T-helper 17 cell (primary cell): ENCODE data around the gene ZNF804A. TPM values are rescaled to one million over a fixed set of nuclear protein-coding genes. Genes with fewer than 3 reads are reported as not detected.

Experiments used
- ATAC-seq: fragments of 150-1000 bp; cut with Tn5 transposase; 2 replicates; pipeline ENCODE4 v1.10.0; 2021; ENCODE audit warnings: mild to moderate bottlenecking, moderate library complexity
- DNase-seq, 3 donors: peaks; one replicate each; pipeline versions ENCODE4 v3.0.0 to v3.0.0-alpha.2; 2020 to 2021
- H3K9me3 ChIP-seq: one replicate; pipeline ENCODE4 v1.7.0; 2013; ENCODE audit warnings: low read length, mild to moderate bottlenecking; ENCODE audit not compliant: control insufficient read depth, poor library complexity, severe bottlenecking
- H3K27ac Mint-ChIP-seq: one replicate; pipeline ENCODE4 v1.8.0; 2022; ENCODE audit warnings: mild to moderate bottlenecking, moderate library complexity, mixed read lengths
- H3K27me3 Mint-ChIP-seq: one replicate; pipeline ENCODE4 v1.8.0; 2022; ENCODE audit warnings: mixed read lengths
- H3K36me3 Mint-ChIP-seq: one replicate; pipeline ENCODE4 v1.8.0; 2022; ENCODE audit warnings: low read depth, mixed read lengths
- H3K4me1 Mint-ChIP-seq: one replicate; pipeline ENCODE4 v1.8.0; 2022; ENCODE audit warnings: mild to moderate bottlenecking, mixed read lengths
- H3K4me3 Mint-ChIP-seq: one replicate; pipeline ENCODE4 v1.8.0; 2022; ENCODE audit warnings: mild to moderate bottlenecking, moderate library complexity, mixed read lengths
- total RNA-seq, 4 donors: library from RNA in 2 of 4; stranded (reverse) in 2 of 4; gene quantifications; one replicate each; pipeline ENCODE4 v1.2.3 and lab custom pipeline; 2022 to 2026

The ZNF804A gene
- total RNA-seq (not detected), total RNA-seq (lab: John Stamatoyannopoulos, UW) (0 to 0.08 reads per million in 2 donors)

DNA sequence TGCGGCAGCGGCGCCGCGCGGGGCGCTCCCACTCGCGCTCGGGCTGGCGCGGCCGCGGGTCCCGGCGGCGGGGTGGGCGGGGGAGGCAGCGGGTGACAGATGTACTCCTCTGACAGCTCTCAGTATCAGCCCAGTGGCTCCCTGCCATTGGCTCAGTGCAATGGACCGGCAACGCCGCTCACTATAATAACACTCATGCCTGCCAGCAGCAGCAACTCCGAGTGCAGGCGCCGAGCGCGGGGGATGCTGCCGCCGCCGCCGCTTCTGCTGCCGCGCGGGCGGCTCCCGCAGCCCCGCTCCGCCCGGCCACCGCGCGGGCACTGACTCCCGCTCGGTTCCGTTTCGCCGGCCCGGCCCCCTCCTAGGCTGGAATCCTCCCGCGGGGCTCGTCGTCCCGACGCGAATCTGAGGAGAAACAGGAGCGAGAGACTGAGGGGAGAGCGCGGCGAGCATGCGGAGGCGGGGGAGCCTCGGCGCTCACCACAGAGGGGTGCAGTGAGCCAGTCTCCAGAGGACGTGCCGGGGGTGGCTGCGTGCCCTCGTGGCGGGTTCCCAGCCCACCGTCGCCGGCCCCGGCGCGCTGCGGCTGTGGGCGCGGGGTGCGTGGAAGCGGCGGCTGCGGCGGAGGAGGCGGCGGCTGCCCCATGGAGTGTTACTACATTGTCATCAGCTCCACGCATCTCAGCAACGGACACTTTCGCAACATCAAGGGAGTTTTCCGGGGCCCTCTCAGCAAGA, at the start of gene ZNF804A:
Gene ZNF804A, plus strand, starts transcription at position 214 of the 738 bp plus-strand sequence. Its CDS starts 431 bp downstream, at position 645.
- DNase-seq (no peak), ATAC-seq (peak; percentile 68)
- peaks cover 32% of the 10 kb centered on the region for H3K27me3 Mint-ChIP-seq

DNA sequence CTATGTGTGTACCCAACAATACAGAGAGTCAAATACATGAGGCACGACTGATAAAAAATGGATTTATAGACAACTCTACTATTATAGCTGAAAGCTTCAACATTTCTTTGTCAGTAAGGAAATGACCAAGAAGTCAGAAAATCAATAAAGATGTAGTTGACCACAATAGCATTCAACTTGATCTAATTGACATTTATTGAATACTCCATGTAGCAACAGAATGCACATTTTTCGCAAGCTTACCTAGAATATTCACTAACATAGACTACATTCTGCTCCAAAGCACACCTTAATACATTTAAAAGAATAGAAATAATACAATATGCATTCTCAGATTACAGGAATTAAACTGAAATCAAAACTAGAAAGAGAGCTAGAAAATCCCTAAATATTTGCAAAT, 49.2 kb upstream of the ZNF804A start:
- H3K27me3 Mint-ChIP-seq: no peaks in the 10 kb centered on the region
- H3K36me3 Mint-ChIP-seq: no peaks in the 10 kb centered on the region
- DNase-seq (no peak), ATAC-seq (no peak)
- H3K4me1 Mint-ChIP-seq: no peaks in the 10 kb centered on the region
- no peaks in the 10 kb centered on the region for H3K9me3 ChIP-seq
- H3K27ac Mint-ChIP-seq: no peak overlapping the region
- H3K4me3 Mint-ChIP-seq: no peak overlapping the region

More for the DNA sequence above, at the start of gene ZNF804A:
- no peaks in the 10 kb centered on the region for H3K9me3 ChIP-seq
- Mint-ChIP-seq H3K4me3 (peak within 1 kb of the TSS; percentile 66), H3K36me3 (no peaks in the 10 kb centered on the region), H3K4me1 (peaks cover 6% of the 10 kb centered on the region), H3K27ac (no peak within 1 kb of the TSS)

DNA sequence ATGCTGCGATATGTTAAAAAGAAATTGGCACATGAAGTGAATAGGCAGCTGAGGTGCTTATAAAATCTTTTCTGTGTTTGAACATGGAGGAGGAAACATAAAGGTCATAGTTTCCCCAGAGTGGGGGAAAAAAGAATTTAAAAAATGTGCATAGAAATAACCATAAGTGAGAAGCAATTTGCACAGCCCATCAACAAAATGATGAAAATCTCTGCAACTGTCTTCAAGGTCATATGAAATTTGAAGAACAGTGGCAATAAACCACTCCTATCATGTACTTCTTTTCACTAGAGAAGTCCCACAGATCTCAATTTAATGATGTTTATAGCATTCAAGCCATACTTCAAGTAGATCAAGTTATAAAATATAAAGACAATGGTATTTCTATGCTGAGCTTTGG, 46.7 kb upstream of the ZNF804A start:
- H3K36me3 Mint-ChIP-seq: no peaks in the 10 kb centered on the region
- DNase-seq (no peak), ATAC-seq (no peak)
- H3K27ac Mint-ChIP-seq: no peak overlapping the region
- no peaks in the 10 kb centered on the region for H3K27me3 Mint-ChIP-seq
- H3K4me3 Mint-ChIP-seq: no peak overlapping the region
- H3K4me1 Mint-ChIP-seq: no peaks in the 10 kb centered on the region
- H3K9me3 ChIP-seq: no peaks in the 10 kb centered on the region

DNA sequence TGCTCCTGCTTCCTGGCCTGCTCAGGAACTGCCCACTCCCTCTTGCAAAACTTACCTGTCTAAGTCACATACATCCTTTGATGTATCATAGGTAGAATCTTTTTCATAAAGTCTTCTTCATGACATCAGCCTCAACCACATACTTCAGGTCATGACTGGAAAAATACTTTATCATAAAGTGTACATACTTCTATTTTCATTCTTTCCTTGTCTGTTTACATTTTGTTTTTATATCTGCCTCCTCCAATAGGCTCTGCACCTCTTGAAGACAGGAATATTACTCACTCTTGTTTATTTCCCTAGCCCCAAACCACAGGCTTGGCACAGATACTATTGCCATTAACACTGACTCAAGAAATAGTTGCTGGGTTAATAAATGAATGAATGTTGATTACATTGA, 43.6 kb upstream of the ZNF804A start:
- no peak for ATAC-seq
- Mint-ChIP-seq H3K4me1 (no peaks in the 10 kb centered on the region), H3K36me3 (no peaks in the 10 kb centered on the region), H3K27ac (no peak overlapping the region), H3K4me3 (no peak overlapping the region), H3K27me3 (no peaks in the 10 kb centered on the region)
- no peaks in the 10 kb centered on the region for H3K9me3 ChIP-seq
- DNase-seq: no peak

DNA sequence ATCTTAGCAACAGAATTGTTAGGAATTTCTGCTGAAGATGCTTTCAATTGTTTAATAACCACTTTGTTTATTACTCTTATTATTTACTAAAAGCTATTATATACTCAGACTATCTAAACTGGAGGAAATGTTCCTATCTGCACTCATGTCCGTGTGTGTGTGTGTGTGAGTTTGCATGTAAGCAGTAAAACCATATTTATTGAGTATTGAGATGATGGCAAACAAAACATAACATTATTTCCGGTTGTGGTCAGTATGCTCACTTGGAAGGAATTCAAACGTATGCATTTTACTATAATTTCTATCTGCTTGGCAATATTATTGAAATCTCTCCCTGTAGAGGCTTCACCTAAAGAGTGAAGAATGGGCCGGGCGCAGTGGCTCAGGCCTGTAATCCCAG, 43.0 kb upstream of the ZNF804A start:
- H3K4me3 Mint-ChIP-seq: no peak overlapping the region

DNA sequence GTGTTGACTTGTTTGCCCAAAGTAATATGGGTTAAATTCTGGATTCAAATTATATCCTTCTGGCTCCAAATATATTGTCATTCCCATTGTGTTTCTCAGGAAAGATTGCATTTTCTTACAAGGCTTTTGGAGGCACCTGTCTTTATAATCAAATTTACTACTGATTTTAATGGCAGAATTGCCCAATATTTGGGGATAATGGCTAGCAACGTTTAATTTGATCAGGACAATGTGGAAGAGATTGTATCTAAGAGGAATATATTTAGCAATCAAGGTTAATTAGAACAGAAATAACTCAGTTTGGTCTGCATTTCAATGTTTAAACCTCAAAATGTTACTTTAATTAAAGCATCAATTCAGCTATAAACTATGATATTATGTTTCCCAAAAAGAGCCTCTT, 41.7 kb upstream of the ZNF804A start:
- H3K27me3 Mint-ChIP-seq: no peaks in the 10 kb centered on the region

More for the DNA sequence above, 43.0 kb upstream of the ZNF804A start:
- Mint-ChIP-seq H3K27me3 (no peaks in the 10 kb centered on the region), H3K4me1 (no peaks in the 10 kb centered on the region), H3K27ac (no peak overlapping the region), H3K36me3 (no peaks in the 10 kb centered on the region)
- DNase-seq (no peak), ATAC-seq (no peak)
- H3K9me3 ChIP-seq: no peaks in the 10 kb centered on the region

DNA sequence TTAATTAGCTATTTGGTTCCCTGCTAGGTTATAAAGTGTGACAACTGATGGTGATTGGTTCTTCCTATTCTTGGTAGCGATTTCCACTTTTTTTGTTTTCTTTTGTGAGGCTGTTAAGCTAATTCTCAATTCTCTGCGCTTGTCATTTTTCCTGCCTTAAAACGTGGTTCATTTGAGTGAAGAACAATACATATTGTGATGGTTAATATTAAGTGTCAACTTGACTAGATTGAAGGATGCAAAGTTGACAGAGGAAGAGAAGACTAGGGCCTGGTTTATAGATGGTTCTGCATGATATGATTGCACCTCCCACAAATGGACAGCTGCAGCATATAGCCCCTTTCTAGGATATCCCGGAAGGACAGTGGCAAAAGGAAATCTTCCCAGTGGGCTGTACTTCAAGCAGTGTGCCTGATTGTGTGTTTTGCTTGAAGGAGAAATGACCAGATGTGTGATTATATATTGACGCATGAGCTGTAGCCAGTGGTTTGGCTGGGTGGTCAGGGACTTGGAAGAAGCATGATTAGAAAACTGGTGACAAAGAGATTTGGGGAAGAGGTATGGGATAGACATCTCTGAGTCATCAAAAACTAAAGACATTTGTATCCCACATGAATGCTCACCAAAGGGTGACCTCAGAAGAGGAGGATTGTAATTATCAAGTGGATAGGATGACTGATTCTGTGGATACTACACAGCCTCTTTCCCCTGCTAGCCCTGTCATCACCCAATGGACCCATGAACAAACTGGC, 39.4 kb upstream of the ZNF804A start:
- H3K4me1 Mint-ChIP-seq: no peaks in the 10 kb centered on the region

More for the DNA sequence above, 41.7 kb upstream of the ZNF804A start:
- no peaks in the 10 kb centered on the region for H3K4me1 Mint-ChIP-seq
- no peaks in the 10 kb centered on the region for H3K9me3 ChIP-seq
- H3K4me3 Mint-ChIP-seq: no peak overlapping the region
- ATAC-seq (no peak), DNase-seq (no peak)
- H3K36me3 Mint-ChIP-seq: no peaks in the 10 kb centered on the region
- no peak overlapping the region for H3K27ac Mint-ChIP-seq

DNA sequence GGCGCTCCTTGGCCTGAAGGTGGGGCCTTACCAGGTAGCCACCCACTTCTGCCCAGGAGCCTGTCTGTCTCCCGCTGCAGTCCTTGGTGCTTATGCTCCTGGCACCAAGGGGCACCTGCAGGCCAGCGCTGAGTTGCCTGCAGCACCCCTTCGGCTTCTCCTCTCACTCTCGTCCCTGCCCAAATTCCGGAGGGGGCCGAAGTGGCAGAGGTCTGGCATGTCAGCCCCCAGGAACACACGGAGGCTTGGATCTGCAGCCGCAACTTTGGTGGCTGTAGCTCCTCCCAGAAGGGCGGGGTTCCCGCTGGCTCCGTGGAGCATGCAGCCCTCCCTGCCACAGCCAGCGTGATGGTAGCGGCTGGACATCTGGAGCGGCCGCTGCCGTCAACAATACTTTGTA, 37.7 kb upstream of the ZNF804A start:
- no peak for ATAC-seq
- H3K9me3 ChIP-seq: no peaks in the 10 kb centered on the region
- no peaks in the 10 kb centered on the region for H3K4me1 Mint-ChIP-seq
- H3K4me3 Mint-ChIP-seq: no peak overlapping the region
- no peak overlapping the region for H3K27ac Mint-ChIP-seq
- H3K27me3 Mint-ChIP-seq: no peaks in the 10 kb centered on the region
- DNase-seq: no peak
- no peaks in the 10 kb centered on the region for H3K36me3 Mint-ChIP-seq

More for the DNA sequence above, 39.4 kb upstream of the ZNF804A start:
- no peak for ATAC-seq
- H3K27me3 Mint-ChIP-seq: no peaks in the 10 kb centered on the region
- H3K9me3 ChIP-seq: no peaks in the 10 kb centered on the region
- DNase-seq: no peak
- H3K27ac Mint-ChIP-seq: no peak overlapping the region
- H3K36me3 Mint-ChIP-seq: no peaks in the 10 kb centered on the region
- no peak overlapping the region for H3K4me3 Mint-ChIP-seq

DNA sequence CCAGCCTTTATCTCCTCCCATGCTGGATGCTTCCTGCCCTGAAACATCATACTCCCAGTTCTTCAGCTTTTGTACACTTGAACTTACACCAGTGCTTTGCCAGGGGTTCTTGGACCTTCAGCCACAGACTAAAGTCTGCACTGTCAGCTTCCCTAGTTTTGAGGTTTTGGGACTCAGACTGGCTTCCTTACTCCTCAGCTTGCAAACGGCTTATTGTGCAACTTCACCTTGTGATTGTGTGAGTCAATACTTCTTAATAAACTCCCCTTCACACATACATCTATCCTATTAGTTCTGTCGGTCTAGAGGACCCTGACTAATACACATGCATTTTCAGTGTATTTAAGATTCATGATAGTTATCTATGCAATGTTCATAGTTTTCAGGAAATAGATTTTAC, 35.8 kb upstream of the ZNF804A start:
- DNase-seq (no peak), ATAC-seq (no peak)
- no peaks in the 10 kb centered on the region for H3K36me3 Mint-ChIP-seq
- H3K27me3 Mint-ChIP-seq: no peaks in the 10 kb centered on the region
- no peaks in the 10 kb centered on the region for H3K9me3 ChIP-seq
- no peak overlapping the region for H3K27ac Mint-ChIP-seq
- no peak overlapping the region for H3K4me3 Mint-ChIP-seq
- no peaks in the 10 kb centered on the region for H3K4me1 Mint-ChIP-seq

DNA sequence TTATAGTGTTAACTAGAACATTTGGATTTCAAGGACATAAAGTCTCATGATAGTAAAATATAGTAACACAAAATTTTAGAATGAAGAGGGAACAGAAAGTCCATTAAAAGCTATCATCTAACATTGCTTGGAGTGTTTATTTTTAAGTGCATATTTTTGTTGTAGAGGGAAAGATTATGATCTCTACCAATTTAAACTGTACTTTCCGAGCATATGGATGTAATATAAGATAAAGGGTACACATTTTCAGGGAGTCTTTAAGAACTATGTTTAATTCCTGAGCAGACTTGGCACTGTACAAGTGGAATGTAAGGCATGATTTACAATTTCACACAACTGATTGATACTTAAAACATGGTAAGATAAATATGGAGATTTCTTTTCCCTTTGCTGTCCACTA, 34.2 kb upstream of the ZNF804A start:
- no peak for DNase-seq
- no peaks in the 10 kb centered on the region for H3K9me3 ChIP-seq
- Mint-ChIP-seq H3K4me3 (no peak overlapping the region), H3K4me1 (no peaks in the 10 kb centered on the region), H3K27ac (no peak overlapping the region), H3K27me3 (no peaks in the 10 kb centered on the region), H3K36me3 (no peaks in the 10 kb centered on the region)
- ATAC-seq: no peak

DNA sequence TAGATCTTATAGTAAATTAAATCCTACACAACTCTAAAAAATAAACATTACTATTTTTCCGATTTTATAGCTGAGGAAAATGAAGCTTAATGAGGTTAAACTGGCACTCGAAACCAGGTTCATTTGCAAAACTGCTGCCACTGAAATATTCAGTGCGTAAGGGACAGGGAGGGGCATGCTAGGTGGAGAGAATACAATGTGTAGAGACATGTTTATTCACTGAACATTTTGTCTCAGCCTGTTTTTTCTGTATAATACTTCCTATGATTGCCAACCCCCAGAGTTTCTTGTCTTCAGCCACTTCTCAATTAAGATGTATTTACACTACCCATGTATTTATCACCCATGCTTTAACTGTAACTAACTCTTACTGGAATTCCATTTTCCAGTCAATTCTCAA, 31.6 kb upstream of the ZNF804A start:
- Mint-ChIP-seq H3K27me3 (no peaks in the 10 kb centered on the region), H3K4me3 (no peak overlapping the region), H3K4me1 (no peaks in the 10 kb centered on the region), H3K36me3 (no peaks in the 10 kb centered on the region), H3K27ac (no peak overlapping the region)
- no peaks in the 10 kb centered on the region for H3K9me3 ChIP-seq
- ATAC-seq (no peak), DNase-seq (no peak)

DNA sequence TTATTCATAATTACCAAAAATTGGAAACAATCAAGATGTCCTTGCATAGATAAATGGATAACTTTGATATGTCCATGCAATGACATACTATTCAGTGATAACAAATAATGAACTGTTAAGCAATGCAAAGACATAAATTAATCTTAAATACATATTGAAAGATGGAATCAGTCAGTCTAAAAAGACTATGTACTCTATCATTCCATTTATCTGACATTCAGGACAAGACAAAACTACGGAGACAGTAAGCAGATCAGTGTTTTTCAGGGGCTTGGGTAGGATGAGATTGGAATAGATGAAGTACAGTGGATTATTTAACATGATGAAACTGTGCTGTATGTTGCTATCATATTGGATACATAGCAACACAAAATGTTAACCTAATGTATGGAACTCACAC, 21.3 kb upstream of the ZNF804A start:
- ATAC-seq: no peak
- Mint-ChIP-seq H3K27ac (no peak overlapping the region), H3K36me3 (no peaks in the 10 kb centered on the region), H3K4me1 (no peaks in the 10 kb centered on the region), H3K27me3 (no peaks in the 10 kb centered on the region), H3K4me3 (no peak overlapping the region)
- DNase-seq: no peak
- no peaks in the 10 kb centered on the region for H3K9me3 ChIP-seq

DNA sequence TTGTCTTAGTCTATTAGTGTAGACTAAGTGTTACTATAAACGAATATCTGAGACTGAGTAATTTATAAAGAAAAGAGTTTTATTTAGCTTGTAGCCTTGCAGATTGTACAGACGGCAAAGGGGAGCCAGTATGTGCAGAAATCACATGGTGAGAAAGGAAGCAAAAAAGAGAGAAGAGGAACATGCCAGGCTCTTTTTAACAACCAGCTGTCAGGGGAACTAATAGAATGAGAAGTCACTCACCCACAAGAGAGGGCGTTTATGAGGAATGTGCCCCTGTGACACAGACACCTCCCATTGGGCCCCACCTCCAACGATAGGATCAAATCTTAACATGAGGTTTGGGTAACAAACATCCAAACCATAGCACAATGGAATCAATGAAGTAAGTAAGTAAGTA, 20.6 kb upstream of the ZNF804A start:
- H3K27ac Mint-ChIP-seq: no peak overlapping the region
- ATAC-seq (no peak), DNase-seq (no peak)
- no peak overlapping the region for H3K4me3 Mint-ChIP-seq
- H3K27me3 Mint-ChIP-seq: no peaks in the 10 kb centered on the region
- H3K4me1 Mint-ChIP-seq: no peaks in the 10 kb centered on the region
- no peaks in the 10 kb centered on the region for H3K9me3 ChIP-seq
- no peaks in the 10 kb centered on the region for H3K36me3 Mint-ChIP-seq

DNA sequence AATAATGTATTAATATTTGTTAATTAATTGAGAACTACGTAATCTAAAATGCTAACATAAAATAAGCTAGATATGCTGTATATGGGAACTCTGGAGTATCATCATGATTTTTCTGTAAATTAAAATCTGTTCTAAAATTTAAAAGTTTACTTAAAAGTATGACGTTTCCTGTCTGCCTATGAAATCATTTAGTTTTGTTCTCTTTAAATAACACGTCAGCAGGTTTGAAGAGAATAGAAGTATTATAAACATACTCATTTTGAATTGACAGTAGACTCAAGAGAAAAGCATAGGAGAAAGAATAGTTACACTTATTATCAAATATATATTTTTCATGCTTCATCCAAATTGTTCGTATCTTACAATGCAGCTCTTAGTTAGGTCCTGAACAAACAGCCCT, 19.1 kb upstream of the ZNF804A start:
- H3K4me3 Mint-ChIP-seq: no peak overlapping the region
- H3K9me3 ChIP-seq: no peaks in the 10 kb centered on the region

More for the DNA sequence above, 19.1 kb upstream of the ZNF804A start:
- H3K27ac Mint-ChIP-seq: no peak overlapping the region
- no peaks in the 10 kb centered on the region for H3K36me3 Mint-ChIP-seq
- ATAC-seq (no peak), DNase-seq (no peak)
- no peaks in the 10 kb centered on the region for H3K27me3 Mint-ChIP-seq
- no peaks in the 10 kb centered on the region for H3K4me1 Mint-ChIP-seq
